ENCODE measurements around the gene KRT74. TPM values are rescaled to one million over a fixed set of nuclear protein-coding genes. Genes with fewer than 3 reads are reported as not detected.

KRT74 gene
- total RNA-seq, 1 donor from 2014 or later: not detected

DNA sequence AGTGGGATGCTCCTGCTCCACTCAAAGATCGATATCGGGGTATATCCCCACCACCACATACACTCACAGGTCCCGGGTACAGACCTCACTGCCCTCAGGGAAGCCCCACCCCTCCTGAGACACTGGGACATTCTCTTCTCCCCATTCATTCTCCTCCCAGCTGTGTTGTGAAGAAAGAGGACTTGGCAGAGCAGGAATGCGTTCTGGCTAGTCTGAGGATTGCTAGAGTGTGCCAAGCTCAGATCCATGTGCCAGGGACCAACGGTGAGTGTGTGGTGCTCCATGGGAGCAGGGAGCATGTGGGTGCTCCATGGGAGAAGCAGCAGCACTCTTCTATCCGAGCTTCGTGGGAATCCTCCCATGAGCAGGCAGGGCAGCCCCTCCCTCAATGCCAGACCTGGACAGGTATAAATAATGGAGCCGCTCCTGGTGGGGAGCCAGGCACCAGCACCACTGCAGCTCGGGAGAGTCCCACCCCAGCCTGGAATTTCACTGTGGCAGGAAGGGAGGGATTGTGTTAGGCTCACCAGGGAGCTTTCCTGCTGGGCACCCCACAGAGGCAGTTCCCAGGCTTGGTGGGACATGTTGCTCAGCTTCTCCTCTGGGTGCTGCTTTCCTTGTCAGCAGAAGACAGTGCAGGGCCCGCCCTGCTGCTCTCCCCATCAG lies 51.2 kb downstream of the KRT74 start:
- no peak for DNase-seq (ENCODE audit: extremely low read depth, low read depth, low spot score)

- DNase-seq (ENCODE audit: extremely low read depth, low read depth, low spot score): no peak
These were observed 51.9 kb downstream of the KRT74 start for GRCh38 chr12:52521568-52522266.

DNA sequence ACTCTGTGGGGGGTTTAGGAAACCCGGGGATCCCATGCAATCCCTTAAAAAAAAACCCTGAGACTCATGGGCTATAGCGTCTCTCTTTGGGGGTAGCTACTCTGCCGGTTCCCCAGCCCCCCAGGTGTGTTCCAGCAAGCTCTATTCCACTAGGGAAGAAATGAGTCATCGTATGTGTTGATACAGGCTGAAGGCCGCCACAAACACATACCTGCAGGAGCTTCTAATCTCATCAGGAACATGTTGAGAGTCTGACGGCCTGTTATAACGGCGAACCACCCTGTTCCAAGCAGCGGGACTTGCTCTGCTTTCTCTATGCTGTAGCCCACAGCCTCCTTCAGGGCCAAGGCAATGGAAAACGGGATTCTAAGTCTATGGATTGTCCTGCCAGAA lies 52.5 kb downstream of the KRT74 start:
- no peak for DNase-seq (ENCODE audit: extremely low read depth, low read depth, low spot score)

- DNase-seq (ENCODE audit: extremely low read depth, low read depth, low spot score): no peak
These were observed 53.6 kb downstream of the KRT74 start, which contains the start of gene KRT5 for GRCh38 chr12:52519826-52520662. Gene KRT5 (minus strand): TSS chr12:52520394. CDS start chr12:52520296, 98 bp downstream.

DNA sequence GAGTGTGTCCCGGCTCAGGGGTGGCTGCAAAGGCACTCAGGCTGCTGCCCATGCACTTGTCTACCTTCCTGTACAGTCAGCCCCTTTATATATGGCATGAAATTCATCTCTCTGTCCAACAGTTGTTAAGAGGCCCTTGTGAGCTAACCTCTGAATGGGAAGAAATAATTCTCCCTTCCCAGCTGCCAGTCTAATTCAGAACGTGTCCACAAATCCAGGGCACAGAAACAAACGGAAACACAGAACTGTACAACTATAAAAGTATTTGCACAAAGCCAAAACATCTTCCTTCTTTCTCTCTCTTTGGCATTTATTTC lies 54.3 kb downstream of the KRT74 start:
- no peak for DNase-seq (ENCODE audit: extremely low read depth, low read depth, low spot score)

DNA sequence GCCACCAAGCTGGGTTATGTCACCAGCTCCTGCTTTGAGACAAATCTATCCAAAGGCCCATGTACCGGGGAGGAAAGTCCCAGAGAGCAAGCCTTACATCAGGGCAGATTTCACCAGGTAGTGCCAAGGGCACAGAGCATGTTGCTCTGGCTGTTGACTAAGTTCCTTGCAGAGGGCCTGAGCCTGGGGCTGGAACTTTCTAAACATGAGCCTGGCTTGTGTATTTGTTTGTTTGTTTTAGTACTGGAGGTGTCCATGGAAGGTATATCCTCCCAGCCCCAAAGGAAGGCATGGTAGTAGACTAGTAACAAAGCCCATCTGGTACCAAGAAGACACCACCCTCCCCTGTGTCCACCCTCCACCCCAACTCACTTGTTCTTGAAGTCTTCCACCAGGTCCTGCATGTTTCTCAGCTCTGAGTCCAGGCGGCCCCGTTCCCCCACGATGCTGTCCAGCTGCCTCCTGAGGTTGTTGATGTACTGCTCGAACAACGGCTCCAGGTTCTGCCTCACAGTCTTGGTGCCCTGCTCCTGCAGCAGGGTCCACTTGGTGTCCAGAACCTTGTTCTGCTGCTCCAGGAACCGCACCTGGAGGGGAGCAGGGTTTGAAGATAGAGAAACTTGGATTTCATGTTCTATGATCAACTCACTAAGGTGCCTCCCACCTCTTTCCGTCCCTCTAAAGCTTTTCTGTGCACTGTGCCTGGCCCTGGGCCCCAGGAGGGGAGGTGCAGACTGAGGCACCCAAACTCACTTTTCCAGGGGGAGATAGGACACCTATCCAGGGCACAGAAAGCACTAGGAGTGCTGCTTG lies 54.9 kb downstream of the KRT74 start:
- no peak for DNase-seq (ENCODE audit: extremely low read depth, low read depth, low spot score)

GRCh38 chr12:52517888-52518287 lies 55.8 kb downstream of the KRT74 start:
- no peak for DNase-seq (ENCODE audit: extremely low read depth, low read depth, low spot score)

DNA sequence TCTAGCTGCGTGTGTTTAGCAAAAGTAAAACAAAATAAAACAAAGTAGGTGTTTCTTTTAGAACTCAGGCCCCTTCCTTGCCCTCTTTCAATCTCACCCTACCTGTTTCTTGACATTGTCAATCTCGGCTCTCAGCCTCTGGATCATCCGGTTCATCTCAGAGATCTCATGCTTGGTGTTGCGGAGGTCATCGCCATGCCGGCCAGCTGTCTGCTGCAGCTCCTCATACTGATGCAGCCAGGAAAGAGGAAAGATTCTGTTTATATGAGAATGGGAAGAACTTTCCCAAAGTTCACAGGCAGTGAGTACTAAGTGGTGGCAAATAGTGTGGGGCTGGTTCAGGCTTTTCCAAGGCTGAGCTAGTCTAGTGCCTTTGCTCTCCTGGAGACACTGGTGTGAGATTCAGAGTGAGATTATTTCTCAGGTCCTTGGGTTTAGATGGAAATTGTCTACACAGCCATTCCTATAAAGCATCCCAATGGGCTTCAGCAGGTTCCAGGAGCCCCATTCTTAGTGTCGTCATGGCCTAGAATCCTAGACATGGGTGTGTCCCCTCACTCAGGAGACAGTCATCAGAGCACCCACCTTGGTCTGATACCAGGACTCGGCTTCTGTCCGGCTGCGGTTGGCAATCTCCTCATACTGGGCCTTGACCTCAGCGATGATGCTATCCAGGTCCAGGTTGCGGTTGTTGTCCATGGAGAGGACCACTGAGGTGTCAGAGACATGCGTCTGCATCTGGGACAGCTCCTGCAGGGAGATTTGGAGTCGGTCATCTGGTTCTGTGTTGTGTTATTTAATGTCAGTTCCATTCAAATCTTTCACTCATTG lies 56.4 kb downstream of the KRT74 start:
- no peak for DNase-seq (ENCODE audit: extremely low read depth, low read depth, low spot score)

DNA sequence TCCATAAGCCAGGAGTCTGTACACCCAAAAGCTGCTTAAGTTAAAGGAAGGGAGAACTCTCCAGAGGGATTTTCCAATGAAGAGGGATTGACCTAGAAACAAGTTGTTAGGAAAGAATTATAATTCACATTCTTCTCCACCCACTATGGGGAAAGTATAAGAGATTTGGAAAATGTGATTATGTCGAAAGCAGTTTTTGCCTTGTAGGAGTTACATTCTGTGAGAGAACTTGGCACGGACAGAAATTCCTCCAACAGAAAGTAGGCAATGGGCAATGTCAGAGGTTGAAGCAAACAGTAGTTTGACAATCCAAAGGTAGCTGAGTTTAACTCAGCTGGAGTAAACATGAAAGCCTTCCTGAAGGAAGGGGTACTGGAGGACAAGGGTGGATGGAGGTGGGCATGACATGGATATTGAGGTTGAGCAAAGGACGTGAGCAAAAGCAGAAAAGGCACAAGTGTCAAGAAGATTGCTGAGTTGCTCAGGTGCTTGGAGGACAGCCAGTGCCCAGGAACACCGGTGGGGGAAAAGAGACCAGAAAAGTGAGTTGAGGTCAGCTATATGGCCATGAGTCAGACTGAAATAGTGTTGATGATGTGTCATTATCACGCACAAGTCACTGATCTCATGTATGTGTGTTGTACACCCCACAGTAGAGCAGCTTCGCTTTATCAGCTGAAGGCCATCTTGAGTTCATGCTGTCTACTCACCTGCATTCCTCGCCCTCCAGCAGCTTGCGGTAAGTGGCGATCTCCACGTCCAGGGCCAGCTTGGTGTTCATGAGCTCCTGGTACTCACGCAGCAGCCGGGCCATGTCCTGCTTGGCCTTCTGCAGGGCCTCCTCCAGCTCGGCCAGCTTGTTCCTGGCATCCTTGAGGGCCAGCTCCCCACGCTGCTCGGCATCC lies 57.5 kb downstream of the KRT74 start:
- no peak for DNase-seq (ENCODE audit: extremely low read depth, low read depth, low spot score)

Other genes starting within 250 kb of the KRT74 start
- not detected in 2 replicates for gene KRT85, start 206.4 kb downstream of the KRT74 start, total RNA-seq
- gene KRT84, start 188.2 kb downstream of the KRT74 start, total RNA-seq: not detected in 2 replicates
- gene KRT82, start 167.5 kb downstream of the KRT74 start, total RNA-seq: not detected in 2 replicates
- gene KRT75, start 139.5 kb downstream of the KRT74 start, total RNA-seq: not detected in 2 replicates
- gene KRT6B, start 121.7 kb downstream of the KRT74 start, total RNA-seq: not detected in 2 replicates
- gene KRT6C, start 100.0 kb downstream of the KRT74 start, total RNA-seq: not detected in 2 replicates
- not detected in 2 replicates for gene KRT6A, start 80.6 kb downstream of the KRT74 start, total RNA-seq
- not detected in 2 replicates for gene KRT5, start 53.4 kb downstream of the KRT74 start, total RNA-seq
- gene KRT71, start 20.7 kb downstream of the KRT74 start, total RNA-seq: not detected in 2 replicates
- gene KRT72, start 27.6 kb upstream of the KRT74 start, total RNA-seq: not detected in 2 replicates
- gene KRT73, start 44.7 kb upstream of the KRT74 start, total RNA-seq: not detected in 2 replicates
- not detected in 2 replicates for gene KRT2, start 78.4 kb upstream of the KRT74 start, total RNA-seq
- not detected in 2 replicates for gene KRT1, start 106.6 kb upstream of the KRT74 start, total RNA-seq
- gene KRT77, start 129.7 kb upstream of the KRT74 start, total RNA-seq: not detected in 2 replicates
- not detected in 2 replicates for gene KRT76, start 203.5 kb upstream of the KRT74 start, total RNA-seq
- gene KRT3, start 222.3 kb upstream of the KRT74 start, total RNA-seq: 0.18 TPM in 1 of 2 replicates, not detected in the other
- not detected in 2 replicates for gene KRT4, start 240.3 kb upstream of the KRT74 start, total RNA-seq

Data from glomerular endothelial cell (primary cell).